GM19467 (cell line): ENCODE measurements around the gene NEDD4L.

Source experiments
- ATAC-seq: cut with Tn5 transposase; IDR thresholded peaks from one replicate; pipeline ENCODE4 v1.9.1; 2021; ENCODE audit warnings: mild to moderate bottlenecking, moderate library complexity; ENCODE audit not compliant: unreplicated experiment

NEDD4L gene

DNA sequence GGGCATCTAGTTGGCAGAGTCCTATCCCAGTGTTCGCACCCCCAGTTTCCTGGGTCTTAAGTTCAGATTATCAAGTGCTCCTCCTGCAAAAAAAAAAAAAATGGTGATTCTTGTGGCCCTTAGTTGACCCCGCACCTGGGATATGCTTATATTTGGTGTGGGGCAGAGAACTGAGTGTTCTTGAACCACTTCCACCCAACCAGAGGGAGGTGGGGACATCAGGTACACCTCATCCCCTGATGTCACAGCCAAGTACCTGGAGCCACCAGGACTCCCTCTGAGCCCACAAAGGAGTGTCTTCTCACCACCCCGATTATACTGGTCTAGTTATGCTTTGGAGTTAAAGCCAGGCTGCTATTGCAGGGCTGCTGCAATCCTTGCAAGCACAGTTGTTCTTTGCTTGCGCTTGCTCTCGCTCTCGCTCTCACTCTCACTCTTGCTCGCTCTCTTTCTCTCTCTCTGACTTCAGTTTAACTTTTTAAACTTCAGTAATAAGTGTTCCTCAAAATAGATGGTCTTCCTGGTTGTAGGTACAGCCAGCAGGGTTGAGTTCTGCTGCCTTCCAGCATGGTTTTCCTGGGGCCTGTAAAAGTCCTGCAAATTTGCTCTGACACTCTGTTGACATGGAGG is 265.7 kb downstream of the NEDD4L start:
- no peak for ATAC-seq

DNA sequence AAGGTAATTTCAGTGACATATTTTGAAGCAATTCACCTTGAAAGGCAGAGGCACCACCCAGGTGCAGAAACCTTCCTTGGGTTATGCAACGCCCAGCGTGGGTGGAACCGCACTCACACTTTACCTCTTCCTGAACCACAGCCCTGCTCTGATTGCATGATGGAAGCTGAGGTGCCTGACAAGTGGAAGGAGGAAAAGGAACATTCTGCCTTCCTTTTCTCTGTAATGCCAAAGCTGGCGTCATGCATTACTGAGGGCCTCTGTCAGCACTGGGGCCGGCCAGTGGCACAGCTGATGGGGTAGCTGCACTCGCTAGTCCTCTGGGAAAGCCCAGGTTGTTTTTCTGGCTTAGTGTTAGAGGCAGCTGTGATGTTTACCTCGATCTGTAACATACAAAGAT is 266.5 kb downstream of the NEDD4L start:
- no peak for ATAC-seq

DNA sequence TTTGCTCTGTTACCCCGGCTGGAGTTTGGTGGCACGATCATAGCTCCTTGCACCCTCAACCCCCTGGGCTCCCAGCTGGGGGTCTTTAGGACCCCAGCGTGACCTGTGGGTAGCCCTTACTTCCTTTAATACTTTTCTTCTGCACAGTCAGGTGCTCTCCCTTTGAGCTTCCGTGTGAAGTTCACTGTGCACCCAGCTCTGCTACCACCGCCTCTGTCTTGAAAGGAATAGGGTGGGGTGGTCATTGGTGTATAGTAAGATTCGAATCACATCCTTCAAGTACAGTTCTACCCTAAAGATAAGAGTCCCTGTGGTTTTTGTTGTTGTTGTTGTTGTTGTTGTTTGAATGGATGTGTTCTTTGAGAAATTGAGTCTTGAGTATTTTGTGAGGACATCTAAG is 267.4 kb downstream of the NEDD4L start:
- no peak for ATAC-seq

DNA sequence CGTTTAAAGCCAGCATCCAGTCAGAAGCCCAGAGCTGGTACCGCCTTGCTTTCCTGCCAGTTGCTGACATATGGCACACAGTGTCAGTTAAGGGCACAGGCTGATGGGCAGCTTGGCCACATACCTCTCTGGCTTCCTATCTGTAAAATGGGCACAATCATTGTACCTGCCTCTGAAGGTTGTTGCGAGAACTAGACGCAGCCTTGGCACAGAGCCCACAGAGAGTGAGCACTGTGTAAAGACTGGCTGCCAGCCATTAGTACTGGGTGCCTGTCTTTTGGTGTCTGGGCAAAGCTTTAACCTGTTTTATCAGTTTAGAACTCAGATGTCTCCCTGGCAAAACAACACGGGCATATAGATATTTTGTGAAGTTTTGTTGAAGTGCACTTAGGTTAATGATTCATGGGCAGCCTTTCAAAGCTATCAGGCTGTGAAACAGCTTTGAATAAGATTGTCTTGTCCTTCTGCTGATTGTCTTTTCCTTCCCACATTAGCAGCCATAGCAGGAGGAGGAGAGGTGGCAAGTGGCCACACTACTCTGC is 269.5 kb downstream of the NEDD4L start:
- no peak for ATAC-seq

DNA sequence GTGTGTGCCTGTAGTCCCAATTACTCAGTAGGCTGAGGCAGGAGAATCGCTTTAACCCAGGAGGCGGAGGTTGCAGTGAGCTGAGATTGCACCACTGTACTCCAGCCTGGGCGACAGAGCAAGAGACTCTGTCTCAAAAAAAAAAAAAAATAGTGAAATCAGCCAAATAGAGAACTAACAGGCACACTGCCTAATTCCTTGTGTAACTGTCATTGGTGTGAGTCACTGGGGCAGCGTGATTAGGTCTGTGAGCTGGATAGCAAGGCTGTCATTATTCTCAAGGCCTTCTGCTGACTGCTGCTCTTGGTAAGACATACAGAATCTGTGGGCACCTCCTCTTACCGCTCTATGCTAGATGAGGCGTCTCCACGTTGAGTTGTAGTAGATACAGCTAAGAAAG is 270.3 kb downstream of the NEDD4L start:
- ATAC-seq = no peak

DNA sequence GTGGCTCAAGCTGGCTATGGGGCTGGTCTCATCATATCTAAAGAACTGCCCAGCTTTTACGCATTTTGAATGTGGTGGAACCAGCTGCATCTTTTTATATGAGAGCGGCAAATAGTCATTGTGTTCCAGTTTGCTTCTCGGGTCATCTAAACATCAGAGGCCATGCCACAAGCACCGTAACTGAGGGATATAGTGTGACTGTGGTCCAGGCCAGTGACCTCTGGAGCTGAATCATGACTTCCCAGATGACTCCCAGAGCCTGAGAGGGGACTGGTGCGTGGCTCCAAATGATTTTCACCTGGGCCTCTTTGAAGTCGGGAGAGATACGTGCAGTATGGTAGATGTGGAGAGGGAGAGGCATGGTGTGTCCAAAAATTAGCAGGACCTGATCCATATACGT is 271.0 kb downstream of the NEDD4L start:
- no peak for ATAC-seq

DNA sequence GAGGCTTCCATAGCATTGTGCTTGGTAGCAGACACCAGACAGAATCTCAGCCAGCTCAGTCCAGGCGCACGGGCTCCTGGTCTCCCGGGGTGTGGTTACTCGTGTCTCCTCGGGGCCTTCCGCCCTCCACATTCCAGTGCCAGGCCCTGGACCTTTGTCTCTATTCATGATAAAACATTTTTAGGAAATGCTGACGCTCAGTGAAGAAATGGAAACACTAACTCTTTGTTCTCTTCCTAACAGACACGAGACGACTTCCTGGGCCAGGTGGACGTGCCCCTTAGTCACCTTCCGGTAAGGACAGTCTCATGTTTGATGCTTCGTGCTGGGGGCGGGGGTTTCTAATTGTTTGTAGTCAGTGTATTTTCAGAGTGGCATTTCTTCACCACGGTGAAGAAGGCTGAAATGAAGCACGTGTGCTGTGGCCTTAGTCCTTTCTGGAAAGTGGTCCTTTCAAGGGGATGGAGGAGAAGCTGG is 271.8 kb downstream of the NEDD4L start:
- no peak for ATAC-seq

DNA sequence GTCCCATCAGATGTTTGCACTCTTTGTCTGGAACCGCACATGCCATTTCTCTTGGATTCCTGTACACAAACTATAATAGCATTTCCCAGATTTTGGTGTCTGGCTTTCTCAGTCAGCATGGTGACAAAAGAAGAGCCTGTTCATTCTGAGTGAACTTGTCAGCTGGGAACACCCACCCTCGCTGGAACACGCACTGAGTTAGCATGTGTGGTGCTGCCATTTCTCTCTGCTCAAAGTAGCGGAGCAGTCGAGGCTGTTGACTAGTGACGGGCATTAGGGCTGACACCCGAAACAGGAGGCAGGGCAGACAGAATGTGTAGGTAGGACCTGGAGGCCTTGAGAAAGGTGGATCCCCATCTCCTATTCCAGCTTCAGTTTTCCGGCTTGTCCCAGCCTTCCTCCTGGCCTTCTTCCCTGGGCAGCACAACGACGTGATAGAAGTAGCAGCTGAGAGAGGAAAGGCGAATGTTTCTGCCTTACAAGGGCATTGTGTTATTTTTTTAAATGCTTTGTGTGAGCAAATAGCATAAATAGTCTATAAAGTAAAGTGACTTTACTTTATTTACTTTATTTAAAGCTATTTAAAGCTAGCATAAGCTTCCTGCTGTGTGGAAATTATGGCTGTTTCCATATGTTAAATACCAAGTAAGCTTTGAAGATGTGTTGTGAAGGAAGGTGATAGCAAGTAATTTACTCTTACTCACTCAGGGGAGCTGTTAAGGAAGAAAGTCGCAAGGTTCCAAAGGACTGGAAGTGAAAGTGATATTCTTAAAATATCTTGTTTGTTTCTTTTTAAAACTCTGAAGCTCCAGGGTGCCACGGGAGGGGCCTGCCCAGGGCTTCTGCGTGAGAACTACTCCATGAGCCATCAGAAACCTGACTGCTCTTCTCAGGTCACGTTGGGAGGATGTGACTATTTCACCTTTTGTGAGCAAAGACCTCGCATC is 272.6 kb downstream of the NEDD4L start:
- ATAC-seq = no peak

DNA sequence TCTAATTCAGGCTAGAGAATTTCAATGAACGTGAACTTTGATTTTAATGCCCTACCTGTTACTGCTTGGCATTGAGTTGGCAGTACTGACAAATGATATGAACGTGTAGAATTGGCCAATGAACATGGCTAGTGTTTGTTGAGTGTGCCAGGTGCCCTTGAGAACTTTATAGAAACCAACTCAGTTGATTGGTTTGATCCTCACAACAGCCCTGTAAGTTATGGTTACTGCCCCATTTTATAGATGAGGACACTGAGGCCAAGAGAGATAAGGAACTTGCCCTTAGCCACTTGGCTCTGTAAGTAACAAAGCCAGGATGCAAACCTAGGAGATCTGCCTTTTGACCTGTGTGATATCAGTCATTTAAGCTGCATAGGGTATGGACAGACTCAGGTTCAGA is 275.7 kb downstream of the NEDD4L start:
- no peak for ATAC-seq

DNA sequence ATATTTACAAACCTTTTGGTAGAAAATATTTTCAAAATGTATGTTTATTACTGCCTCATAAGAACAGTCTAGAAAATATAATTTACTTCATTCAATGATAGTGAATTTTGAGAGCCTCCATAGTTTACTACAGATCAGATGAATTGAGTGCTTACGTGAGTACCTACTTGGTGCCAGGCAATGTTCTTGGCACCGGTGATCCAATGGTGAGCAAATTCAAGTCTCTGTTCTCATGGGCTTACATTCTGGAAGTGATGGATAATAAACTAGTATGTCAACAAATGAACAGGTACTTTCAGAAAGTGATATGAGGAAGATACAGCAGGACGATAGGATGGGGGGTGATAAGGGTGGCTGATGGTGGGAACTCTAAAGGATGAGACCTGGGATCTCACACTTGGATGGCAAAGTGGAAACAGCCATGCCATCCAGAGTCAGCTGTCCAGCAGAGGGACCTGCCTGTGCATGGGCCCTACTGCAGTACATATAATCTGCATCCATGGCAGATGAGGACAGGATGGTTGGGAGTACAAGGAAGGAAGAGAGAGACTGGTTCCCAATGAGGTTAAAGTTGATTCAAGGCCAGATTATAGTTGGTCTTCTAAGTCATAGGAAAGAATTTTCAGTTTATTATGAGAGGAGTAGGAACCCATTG is 277.0 kb downstream of the NEDD4L start:
- ATAC-seq = no peak

DNA sequence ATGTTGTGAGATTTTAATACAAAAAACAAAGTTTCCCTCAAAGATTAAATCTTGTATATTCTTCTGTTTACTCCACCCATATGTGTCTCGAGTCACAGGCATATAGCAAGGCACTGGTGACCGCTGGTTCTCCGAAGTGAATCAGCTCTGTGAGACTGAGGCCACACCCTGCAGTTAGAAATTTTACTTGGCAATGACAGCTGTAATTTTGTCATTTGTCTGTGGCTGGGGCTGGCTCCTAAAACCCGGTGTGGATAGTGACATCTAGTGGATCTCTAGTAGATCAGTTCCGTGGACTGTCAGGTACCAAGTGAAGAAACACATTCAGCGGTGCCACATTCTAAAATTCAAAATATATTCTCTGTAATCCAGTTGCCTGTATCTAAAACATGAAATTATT is 278.0 kb downstream of the NEDD4L start:
- ATAC-seq = no peak

DNA sequence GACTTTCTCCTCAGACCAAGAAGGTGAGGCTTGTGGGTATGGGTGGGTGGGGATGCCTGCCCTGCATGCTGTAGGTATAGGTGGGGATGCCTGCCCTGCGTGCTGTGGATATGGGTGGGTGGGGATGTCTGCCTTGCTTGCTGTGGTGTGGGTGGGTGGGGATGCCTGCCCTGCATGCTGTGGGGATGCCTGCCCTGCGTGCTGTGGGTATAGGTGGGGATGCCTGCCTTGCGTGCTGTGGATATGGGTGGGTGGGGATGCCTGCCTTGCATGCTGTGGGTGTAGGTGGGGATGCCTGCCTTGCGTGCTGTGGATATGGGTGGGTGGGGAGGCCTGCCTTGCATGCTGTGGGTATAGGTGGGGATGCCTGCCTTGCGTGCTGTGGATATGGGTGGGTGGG is 278.4 kb downstream of the NEDD4L start:
- ATAC-seq = no peak

DNA sequence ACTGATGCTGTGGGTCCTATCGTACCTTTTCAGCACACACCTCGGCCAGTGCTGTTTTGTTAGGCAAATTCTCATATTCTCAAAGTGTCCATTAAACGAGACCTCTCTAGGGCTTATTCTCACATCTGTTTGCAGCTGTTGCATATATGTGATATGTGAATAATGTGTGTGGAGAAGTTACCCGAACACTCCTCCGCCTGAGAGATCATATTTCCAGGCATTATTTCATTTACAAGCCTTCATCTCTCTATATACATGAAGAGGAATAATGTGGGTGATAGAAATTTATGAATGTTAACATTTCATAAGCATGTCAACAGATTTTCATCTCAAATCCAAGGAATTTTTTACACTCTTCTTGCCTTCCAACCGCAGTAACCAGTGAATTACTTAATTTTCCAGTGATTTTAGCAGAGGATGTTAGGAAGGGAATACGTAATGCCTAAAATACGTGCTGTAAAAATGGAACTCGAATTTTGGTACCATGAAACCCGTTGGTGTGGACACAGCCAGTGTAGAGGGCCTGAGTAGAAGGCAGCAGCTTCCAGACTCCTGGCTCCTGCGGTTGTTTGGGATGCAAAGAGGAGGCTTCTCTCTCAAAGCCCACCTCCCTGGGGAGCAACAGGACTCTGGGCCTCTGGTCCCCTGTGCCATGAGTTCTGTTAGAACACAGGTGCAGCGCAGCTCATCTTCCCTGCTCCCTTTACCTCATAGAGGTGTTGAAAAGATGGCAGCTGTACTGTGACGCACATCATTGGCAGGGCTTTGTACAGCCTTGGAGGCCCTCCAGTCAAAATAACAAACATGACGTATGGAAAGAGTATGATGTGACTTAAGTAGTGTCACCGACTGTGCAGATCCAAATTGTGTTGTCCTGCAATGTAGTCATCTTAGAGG is 280.1 kb downstream of the NEDD4L start:
- no peak for ATAC-seq

DNA sequence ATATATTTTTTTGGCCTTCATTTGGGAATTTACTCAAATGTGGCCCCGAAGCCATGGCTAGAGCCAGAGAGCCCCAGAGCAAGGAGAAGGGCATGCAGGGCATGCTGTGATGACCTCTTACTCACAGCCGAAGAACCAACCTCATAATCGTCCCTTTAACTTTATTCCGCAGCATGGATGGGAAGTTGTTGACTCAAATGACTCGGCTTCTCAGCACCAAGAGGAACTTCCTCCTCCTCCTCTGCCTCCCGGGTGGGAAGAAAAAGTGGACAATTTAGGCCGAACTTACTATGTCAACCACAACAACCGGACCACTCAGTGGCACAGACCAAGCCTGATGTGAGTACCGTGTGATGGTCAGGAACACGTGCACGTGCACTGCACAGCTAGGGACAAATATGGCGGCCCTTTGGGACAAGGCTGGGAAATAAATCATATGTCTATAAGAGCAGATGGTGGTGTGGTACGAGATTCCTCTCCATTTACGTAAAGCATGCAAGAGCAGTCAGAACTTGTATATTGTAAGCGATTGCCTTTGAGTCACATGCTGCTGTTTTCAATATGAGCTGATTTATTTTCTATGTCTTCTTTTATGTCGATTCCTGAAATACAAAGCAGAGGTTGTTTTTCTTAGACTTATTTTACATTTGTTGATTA is 280.9 kb downstream of the NEDD4L start:
- ATAC-seq = no peak

DNA sequence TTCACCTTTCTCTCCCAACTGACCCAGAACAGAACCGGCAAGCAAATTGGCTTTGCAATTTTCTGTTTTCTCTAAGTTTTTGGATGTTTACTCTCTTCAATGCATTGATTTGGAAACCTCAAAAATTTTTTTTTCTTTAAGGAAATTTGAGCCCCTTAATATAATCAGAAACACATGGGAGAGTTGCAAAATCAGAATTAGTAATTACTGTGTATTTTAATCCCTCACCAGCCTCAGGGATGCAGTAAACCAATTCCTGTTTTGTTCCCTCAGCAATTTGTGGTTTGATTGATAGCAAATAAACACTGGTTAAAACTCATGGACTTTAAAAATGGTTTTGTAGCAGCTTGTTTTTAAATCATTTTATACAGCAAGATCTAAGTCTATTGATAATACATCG is 281.5 kb downstream of the NEDD4L start:
- ATAC-seq = no peak

DNA sequence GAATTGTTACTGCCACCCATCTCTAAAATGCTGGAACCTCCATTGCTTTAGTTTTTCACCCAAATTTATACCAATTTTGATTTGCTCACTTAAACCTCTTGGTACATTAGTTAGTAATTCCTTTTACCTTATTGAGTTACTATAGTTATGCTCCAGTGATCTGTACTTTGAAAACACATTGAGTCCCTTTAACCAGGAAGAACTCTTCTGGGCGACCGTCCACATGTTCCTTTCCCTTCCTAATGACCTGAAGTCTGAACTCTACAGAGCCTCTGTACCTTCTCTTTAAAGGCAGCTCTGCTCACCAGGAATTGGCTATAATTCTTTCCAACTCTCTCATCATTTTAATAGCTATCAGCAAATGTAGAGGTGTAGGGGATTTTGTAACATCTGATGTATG is 290.0 kb downstream of the NEDD4L start:
- ATAC-seq = no peak

DNA sequence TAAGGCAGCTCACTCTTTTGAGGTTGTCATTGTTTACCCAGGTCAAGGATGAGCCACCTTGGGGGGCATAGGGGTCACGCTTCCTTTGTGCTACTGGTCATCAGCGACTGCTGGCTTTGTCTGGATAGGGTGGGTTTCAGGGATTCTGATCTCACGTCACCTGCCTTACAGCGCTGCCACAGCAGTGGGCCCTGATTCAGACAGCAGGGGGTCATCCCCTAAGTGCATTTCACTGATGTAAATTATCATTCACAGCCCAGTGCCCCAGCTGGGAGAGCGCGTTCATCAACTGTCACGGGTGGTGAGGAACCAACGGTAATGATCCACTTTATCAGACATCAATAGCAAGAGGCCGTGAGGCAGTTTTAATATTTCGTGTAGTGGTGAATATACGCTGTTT is 291.2 kb downstream of the NEDD4L start:
- no peak for ATAC-seq

DNA sequence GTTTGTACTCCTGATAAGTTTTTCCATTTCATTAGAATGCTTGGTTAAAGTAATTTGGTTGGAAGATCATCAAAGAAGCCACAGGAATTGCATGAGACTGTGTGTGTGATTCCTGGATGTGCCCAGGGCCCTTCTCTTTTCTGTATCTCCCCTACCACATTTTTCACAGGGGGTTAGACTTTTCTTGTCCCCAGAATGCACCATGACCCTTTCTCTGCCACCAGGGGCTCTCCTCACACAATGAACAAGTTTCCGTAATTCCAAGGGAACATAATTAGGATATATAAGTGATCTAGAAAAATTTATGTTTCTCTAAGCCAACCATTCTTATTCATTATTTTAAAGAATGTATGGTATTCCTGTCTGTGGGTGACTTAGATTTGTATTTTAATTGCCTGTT is 291.8 kb downstream of the NEDD4L start:
- no peak for ATAC-seq

DNA sequence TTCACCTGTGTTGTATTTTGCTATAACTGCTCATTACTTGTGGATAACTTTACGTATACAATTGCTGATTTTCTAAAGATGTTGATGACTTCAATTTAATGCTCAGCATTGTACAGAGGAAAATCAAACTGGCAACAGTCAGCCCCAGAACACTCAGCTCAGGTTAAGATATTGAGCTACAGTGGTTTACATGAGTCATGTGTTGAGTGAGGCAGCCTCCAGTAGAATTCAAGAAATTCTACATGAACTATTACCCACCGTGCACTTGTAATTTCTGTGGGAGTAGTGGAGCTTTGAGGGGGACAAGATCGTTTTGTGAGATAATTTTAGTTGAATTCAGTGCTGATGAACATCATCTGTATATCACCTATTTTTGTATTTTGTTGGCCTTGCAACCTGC is 292.6 kb downstream of the NEDD4L start:
- no peak for ATAC-seq

DNA sequence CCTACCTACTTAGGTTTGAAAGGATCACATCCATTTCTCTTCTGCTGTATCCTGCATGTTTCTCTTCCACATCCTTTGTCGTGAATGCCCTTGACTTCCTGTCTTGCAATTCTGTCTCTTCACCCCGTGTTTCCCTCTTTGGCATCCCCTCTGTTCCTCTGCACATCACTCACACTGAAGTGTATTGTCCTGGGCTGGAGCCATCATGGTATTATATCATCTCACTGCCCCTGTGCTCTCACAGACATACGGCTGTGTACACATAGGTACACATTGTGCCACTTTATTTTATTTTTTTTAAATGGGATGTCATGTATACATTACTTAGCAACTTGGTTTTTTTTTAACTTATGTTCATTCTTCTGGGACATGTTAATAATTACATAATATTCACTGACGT is 293.3 kb downstream of the NEDD4L start:
- no peak for ATAC-seq
